ENCODE results near the gene SH3TC1. TPM values are rescaled to one million over a fixed set of nuclear protein-coding genes. Genes with fewer than 3 reads are reported as not detected.

SH3TC1 gene
- total and polyA plus RNA-seq, 2 of the 13 experiments (the other 11 are each of a cell fraction or from before 2014, with no cell fraction given), result 14.9 to 21.8 TPM

- TF ChIP-seq ZNF768 (CRISPR knock-in tag; IDR thresholded peaks at IDR 0.05) (no peak), ZNF816 (CRISPR knock-in tag; IDR thresholded peaks at IDR 0.05; ENCODE audit: borderline replicate concordance) (no peak), ZNF230 (CRISPR knock-in tag; IDR thresholded peaks at IDR 0.05) (0 out of 2 replicates have a peak, but pooled peaks have one; percentile 51), RAD21 (CRISPR knock-in tag; IDR thresholded peaks at IDR 0.05) (no peak), HDAC2 (CRISPR knock-in tag; IDR thresholded peaks at IDR 0.05) (no peak), ZNF776 (CRISPR knock-in tag; IDR thresholded peaks at IDR 0.05) (no peak), ZNF576 (CRISPR knock-in tag; IDR thresholded peaks at IDR 0.05) (no peak), IRF2 (CRISPR knock-in tag; IDR thresholded peaks at IDR 0.05) (peak; percentile 60; the same call in 1 of the 2 replicates), PAXIP1 (CRISPR knock-in tag; conservative IDR thresholded peaks at IDR 0.05) (peak; percentile 26; the same call in 1 of the 2 replicates), E2F5 (CRISPR knock-in tag; conservative IDR thresholded peaks at IDR 0.05) (no peak), ZNF335 (CRISPR knock-in tag; IDR thresholded peaks at IDR 0.05) (no peak), SKIL (CRISPR knock-in tag; IDR thresholded peaks at IDR 0.05; ENCODE audit: borderline replicate concordance) (no peak), HINFP (CRISPR knock-in tag; IDR thresholded peaks at IDR 0.05; ENCODE audit: low read depth) (no peak; the same call in 1 of the 2 replicates), ZFP1 (CRISPR knock-in tag; IDR thresholded peaks at IDR 0.05) (no peak), YEATS2 (CRISPR knock-in tag; IDR thresholded peaks at IDR 0.05; ENCODE audit: borderline replicate concordance) (peak; percentile 61; the same call in 1 of the 2 replicates), ZNF484 (CRISPR knock-in tag; IDR thresholded peaks at IDR 0.05; ENCODE audit: borderline replicate concordance, low read depth) (no peak), ZNF180 (CRISPR knock-in tag; IDR thresholded peaks at IDR 0.05; ENCODE audit: borderline replicate concordance, low read depth) (no peak), PBX2 (CRISPR knock-in tag; IDR thresholded peaks at IDR 0.05) (no peak), DMAP1 (CRISPR knock-in tag; IDR thresholded peaks at IDR 0.05) (peak; percentile 27; the same call in 1 of the 2 replicates), ZNF792 (CRISPR knock-in tag; IDR thresholded peaks at IDR 0.05) (no peak)
Observed at GRCh38 chr4:8158710-8159536, 40.2 kb upstream of the SH3TC1 start, which contains the start of gene ABLIM2 (continued).

Measured in HepG2 (cell line).